Hepatic stellate cell (primary cell): ENCODE measurements around the gene NFATC3.
"Not testable (repeated sequence)": the region's sequence is repeated elsewhere in the genome, so short reads cannot be mapped to it uniquely, and the experiment has no call there.

Experiments used
- DNase-seq: peaks from one replicate; pipeline ENCODE4 v3.0.0; 2011; ENCODE audit warnings: low spot score

Gene NFATC3

DNA sequence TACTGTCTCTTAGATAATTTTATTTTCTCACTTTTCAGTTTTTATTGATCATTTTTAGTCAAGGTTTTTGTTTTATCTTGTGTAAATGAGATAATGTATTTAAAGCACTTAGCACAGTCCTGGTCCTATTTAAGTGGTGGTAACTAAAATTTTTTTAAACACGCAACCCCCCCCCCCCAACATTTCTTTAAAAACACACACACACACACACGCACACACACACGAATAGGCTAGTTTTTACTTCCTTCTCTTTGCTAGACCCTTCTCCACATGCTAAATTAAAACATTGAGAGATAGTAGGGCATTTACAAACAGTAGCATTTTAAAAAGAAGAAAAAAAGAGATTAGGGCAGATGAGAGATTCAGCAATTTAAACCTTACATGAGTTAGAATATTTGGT, 5.0 kb downstream of the NFATC3 start:
- no peak for DNase-seq

DNA sequence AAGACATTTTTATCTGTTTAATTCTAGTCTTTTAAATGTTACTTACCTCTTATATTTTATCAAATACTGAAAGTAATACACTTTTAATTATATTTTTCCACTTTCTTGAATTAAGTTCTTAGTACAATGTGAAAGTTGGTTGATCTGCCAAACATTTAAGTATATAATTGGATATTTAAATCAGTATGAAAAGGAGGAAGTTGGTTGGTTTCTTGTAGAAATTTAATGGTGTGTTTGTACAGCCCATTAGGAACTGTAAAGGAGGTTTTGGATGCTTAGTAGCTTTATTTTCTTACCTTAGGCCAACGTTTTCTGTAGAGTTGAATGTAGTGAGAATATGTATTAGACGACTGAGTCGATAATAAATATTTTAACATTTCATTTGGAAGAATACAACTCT, 5.4 kb downstream of the NFATC3 start:
- no peak for DNase-seq

DNA sequence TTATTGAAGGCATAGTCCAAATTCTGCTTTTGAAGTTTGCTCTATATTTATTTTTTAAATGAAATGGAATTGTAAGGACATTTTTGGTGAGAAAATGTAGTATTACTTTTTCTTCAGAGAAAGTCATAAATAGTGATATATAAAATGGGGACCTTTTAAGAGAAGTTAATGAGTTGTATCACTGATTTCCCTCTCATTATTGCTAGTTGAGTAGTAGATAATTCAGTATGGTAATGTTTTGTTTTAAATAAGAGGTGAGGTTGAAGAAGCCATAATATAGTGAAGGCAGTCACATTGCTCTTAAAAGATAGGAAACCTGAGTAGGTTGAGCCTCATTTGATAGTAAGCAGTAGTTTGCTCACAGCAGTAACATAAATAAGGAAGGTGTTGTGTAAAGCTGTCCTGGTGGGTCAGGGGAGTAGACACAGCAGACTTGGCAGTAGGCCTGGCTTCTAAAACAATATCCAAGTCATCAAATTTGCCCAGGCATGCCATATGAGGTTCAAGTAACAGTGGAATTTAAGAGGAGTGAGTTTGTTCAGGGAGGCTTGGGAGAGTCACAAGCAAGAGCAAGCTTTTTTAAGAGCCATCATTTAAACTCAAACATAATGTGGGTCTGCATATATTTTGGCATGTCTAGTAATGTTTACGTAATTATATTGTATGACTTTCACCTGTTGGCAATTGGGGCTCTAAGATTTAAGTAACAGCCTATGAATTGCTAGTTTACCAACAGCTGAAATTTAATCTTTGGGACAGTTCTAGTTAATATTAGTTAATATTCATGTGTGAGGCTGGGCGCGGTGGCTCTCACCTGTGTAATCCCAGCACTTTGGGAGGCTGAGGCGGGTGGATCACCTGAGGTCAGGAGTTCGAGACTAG, 6.5 kb downstream of the NFATC3 start:
- DNase-seq, result no peak

DNA sequence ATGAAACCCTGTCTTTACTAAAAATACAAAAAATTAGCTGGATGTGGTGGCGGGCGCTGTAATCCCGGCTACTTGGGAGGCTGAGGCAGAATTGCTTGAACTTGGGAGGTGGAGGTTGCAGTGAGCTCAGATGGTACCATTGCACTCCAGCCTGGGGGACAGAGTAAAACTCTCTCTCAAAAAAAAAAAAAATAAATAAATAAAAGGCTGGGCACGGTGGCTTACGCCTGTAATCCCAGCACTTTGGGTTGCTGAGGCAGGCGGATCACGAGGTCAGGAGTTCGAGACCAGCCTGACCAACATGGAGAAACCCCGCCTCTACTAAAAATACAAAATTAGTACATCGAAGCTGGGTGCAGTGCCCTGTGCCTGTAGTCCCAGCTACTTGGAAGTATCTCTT, 7.1 kb downstream of the NFATC3 start:
- not testable (repeated sequence) for DNase-seq

DNA sequence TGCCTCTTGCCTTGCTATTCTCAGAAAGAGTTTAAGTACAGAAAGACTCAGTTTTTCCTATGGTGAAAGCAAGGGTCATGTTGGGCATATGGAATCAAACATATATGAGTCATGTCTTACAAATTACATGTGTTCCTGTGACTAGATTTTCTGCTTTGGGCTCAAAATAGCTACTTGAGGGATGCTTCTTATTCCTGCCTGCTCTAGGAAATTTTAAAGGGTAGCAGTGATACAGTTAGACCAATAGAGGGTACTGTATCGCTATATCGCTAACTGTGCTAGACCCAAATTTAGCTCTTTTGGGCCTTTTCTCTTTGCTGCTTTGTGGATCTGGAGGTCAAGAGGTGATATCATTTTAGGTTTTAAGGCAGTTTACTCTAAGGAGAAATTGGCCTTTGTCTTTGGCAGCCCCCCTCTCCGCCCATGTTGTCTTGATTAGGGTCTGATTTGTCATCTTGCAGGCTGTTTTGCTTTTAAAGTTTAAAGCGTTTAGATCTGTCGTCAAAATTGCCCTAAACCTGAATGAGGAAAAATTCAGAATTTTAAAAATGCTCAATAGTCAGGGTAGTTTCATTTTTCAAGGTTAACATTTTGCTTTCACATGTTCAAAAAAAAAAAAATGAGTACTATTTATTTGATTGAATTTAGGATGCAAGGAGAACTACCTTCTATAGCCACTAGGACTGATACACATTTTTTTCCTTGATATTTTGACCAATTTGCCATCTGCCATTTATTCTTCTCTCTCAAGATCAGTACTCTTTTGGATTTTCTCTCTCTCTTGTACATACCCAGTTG, 8.8 kb downstream of the NFATC3 start:
- no peak for DNase-seq

DNA sequence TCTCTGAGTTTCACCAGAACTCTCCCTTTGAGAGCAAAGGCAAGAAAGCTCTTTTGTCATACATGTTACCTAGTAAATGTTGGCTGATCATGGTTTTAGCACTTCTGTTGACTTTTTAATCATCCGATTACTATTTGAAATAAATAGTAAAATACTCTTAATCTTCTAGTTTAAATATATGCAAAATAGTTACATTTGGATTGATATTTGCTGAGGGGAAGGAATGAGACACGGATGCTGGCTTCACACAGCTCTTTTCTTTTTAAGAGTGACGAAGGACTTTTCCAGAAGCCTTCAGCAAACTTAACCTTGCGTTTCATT, 9.4 kb downstream of the NFATC3 start:
- no peak for DNase-seq

- DNase-seq, result no peak
These were observed 11.3 kb downstream of the NFATC3 start for GRCh38 chr16:68096491-68096890.

DNA sequence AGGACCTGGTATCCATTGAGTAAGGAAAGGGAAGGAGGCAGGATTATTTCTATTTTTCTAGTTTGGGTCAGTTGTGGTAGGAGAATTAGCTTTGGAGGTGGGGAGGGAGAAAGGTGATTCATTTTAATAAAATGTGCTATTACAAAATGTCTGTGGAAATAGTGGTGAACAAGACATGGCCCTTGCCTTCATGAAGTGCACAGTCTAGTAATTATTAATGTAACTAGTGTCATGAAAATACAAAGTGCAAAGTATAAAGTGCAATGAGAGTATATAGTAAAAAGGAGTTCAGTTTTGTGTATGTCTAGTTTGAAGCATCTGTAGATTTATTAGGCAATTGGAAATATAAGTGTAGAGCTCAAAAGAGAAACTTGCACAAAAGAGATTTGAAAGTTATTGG, 11.9 kb downstream of the NFATC3 start:
- no peak for DNase-seq

- no peak for DNase-seq
These were observed 12.7 kb downstream of the NFATC3 start for GRCh38 chr16:68097895-68098294.

DNA sequence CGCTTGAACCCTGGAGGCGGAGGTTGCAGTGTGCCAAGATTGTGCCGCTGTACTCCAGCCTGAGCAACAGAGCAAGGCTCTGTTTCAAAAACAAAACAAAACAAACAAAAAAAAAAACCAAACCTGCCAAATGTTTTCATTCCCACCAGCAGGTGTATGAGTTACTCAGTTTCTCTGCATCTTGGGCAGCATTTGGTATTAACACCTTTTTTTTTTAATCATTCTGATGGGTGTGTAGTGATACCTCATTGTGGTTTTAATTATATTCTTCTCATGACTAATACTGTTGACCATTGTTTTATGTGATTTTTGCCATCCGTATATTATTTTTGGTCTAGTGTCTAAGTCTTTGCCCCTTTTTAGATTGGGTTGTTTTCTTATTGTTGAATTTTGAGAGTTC, 15.3 kb downstream of the NFATC3 start:
- DNase-seq, result no peak

DNA sequence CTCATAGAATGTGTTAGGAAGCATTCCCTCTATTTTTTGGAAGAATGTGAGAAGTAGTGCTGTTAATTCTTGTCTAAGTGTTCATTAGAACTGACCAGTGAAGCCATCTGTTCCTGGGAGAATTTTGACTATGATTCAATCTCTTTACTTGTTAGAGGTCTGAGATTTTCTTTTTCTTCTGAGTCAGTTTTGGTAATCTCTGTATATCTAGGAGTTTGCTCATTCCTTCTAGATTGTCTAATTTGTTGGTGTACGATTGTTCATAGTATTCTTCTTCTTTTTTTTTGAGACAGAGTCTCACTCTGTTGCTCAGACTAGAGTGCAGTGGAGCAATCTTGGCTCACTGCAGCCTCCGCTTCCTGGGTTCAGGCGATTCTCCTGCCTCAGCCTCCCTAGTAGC, 20.4 kb downstream of the NFATC3 start:
- no peak for DNase-seq

DNA sequence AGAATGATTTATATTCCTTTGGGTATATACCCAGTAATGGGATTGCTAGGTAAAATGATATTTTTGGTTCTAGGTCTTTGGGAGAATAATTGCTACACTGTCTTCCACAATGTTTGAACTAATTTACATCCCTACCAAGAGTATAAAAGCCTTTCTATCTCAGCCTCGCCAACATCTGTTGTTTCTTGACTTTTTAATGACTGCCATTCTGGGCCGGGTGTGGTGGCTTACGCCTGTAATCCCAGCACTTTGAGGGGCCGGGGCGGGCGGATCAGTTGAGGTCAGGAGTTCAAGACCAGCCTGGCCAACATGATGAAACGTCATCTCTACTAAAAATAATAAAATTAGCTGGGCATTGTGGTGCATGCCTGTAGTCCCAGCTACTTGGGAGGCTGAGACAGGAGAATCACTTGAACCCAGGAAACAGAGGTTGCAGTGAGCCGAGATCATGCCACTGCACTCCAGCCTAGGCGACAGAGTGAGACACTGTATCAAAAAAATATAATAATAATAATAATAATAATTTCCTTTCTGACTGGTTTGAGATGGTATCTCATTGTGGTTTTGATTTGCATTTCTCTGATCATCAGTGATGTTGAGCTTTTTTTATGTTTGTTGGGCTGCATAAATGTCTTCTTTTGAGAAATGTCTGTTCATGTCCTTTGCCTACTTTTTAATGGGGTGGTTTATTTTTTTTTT, 22.2 kb downstream of the NFATC3 start:
- not testable (repeated sequence) for DNase-seq

GRCh38 chr16:68109156-68109555, 24.0 kb downstream of the NFATC3 start:
- DNase-seq, result not testable (repeated sequence)

DNA sequence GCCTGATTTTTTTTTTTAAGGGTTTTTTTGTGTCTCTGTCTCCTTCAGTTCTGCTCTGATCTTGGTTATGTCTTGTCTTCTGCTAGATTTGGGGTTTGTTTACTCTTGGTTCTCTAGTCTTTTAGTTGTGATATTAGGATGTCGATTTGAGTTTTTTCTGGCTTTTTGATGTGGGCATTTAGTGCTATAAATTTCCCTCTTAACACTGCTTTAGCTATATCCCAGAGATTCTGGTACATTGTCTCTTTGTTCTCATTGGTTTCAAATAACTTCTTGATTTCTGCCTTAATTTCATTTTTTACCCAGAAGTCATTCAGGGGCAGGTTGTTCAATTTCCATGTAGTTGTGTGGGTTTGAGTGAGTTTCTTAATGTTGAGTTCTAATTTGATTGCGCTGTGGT, 25.4 kb downstream of the NFATC3 start:
- DNase-seq, result not testable (repeated sequence)

DNA sequence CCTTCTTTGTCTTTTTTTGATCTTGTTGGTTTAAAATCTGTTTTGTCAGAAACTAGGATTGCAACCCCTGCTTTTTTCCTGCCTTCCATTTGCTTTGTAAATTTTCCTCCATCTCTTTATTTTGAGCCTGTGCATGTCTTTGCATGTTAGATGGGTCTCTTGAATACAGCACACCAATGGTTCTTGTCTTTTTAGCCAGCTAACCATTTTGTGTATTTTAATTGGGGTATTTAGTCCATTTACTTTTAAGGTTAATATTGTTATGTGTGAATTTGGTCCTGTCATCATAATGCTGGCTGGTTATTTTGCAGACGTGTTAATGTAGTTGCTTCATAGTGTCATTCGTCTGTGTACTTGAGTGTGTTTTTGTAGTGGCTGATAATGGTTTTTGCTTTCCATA, 26.2 kb downstream of the NFATC3 start:
- DNase-seq, result no peak

DNA sequence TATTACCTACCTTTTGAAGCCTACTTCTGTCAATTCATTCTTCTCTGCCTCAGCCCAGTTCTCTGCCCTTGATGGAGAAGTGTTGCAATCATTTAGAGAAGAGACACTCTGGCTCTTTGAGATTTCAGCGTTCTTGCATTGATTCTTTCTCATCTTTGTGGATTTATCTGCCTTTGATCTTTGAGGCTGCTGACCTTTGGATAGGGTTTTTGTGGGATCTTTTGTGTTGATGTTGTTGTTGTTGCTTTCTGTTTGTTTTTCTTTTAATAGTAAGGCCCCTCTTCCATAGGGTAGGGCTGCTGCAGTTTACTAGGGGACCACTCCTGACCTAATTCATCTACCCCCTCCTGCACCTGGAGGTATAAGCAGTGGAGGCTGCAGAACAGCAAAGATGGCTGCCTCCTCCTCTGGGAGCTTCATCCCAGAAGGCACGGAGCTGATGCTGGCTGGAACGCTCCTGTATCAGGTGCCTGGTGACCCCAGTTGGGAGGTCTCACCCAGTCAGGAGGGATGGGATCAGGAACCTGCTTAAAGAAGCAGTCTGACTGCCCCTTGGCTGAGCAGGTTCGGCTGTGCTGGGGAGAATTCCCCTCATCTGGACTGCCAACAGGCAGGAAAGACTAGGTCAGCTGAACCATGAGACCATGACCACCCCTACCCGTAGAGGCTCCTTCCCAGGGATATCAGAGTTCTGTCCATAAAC, 28.0 kb downstream of the NFATC3 start:
- DNase-seq, result no peak

DNA sequence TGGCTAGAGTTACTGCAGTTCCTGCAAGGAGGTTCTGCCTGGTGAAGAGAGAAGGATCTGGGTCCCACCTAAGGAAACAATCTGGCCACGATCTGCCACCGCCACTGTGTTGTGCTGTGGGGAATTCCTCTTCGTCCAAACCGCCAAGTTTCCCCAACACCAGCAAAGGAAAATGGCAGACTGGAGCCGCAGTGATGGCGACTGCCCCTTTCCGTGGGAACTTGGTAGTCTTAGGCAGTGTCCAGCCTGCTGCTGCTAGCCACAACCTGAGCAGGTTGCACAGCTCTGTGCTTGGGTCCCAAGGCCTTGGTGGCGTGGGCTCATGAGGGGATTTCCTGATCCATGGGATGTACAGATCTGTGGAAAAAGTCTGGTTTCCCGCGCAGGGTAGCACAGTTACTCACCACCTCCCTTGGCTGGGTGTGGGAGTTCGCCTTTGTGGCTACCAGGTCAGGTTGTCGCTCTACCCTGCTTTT, 28.6 kb downstream of the NFATC3 start:
- no peak for DNase-seq

DNA sequence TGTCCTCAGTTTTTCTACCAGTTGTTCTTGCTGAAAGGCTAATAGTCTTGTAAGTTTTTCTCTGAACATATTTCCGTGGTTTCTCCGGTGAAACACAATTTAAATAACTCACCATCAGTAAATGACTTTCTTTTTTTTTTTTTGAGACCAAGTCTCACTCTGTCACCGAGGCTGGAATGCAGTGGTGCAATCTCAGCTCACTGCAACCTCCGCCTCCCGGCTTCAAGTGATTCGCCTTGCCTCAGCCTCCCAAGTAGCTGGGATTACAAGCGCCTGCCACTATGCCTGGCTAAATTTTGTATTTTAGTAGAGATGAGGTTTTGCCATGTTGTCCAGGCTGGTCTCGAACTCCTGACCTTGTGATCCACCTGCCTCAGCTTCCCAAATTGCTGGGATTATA, 29.8 kb downstream of the NFATC3 start:
- not testable (repeated sequence) for DNase-seq

DNA sequence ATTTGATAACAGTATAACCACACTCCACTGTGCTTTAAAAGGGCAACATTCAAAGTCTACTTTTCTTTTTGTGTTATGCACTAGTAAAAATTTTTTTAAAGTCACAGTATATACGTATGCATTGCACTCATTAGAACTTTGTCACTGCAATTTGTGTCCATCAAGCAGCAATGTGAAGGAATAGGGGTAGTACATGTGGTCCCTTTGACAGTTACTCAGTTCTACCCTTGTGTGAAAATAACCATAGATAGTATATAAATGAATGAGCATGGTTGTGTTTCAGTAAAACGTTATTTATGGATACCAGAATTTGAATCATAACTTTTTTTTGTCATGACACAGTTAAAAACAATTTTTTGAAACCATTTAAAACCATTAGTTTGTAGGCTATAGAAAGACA, 30.7 kb downstream of the NFATC3 start:
- DNase-seq, result no peak

- peak; percentile 38 for DNase-seq
These were observed 31.2 kb downstream of the NFATC3 start for GRCh38 chr16:68116256-68116867.

DNA sequence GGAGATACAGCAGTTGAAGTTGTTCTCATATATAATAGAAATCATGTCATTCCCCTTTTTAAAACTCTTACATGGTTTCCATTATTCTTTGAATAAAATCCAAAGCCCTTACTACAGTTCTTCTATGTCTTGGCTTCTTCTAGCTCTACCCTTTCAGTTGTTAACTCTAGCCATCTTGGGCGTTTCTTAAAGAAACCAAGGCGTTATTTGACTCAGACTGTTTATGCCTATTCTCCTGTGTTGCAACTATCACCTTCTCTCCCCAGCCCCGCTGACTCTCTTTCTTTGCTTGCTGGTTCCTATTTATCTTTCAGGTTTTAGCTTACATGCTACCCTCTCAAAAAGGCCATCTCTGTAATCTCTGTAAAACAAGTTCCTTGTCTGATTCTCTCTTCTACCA, 32.7 kb downstream of the NFATC3 start:
- DNase-seq, result no peak

DNA sequence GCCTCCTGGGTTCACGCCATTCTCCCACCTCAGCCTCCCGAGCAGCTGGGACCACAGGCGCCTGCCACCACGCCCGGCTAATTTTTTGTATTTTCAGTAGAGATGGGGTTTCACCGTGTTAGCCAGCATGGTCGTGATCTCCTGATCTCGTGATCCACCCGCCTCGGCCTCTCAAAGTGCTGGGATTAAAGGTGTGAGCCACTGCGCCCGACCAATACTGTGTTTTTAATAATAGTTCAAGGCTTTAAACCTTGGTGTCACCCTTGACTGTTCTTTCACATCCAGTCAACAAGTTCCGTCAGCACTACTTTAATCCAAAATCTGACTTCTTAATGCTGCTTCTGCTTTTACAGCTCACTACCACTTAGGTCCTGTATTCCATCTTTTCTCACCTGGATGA, 33.8 kb downstream of the NFATC3 start:
- DNase-seq, result not testable (repeated sequence)
